HUES48 (cell line): ENCODE results near the gene C19orf53.
A peak's percentile ranks its signal among the peaks of the same experiment; 100 is the strongest.
"Not testable (repeated sequence)": the region's sequence is repeated elsewhere in the genome, so short reads cannot be mapped to it uniquely, and the experiment has no call there.

Experiments
- H3K27ac ChIP-seq: one replicate; pipeline ENCODE4 v1.7.0; 2013; ENCODE audit warnings: low read depth, low read length, inconsistent platforms
- H3K27me3 ChIP-seq: 2 replicates; pipeline ENCODE4 v1.6.1; 2013; ENCODE audit warnings: mild to moderate bottlenecking, low read length; ENCODE audit not compliant: control insufficient read depth, insufficient read depth
- H3K36me3 ChIP-seq: 2 replicates; pipeline ENCODE4 v1.6.1; 2013; ENCODE audit warnings: low read length; ENCODE audit not compliant: control insufficient read depth, insufficient read depth
- H3K4me1 ChIP-seq: 2 replicates; pipeline ENCODE4 v1.6.1; 2013; ENCODE audit warnings: mild to moderate bottlenecking, low read length; ENCODE audit not compliant: control insufficient read depth, insufficient read depth
- H3K4me3 ChIP-seq: 2 replicates; pipeline ENCODE4 v1.5.1; 2013; ENCODE audit warnings: mild to moderate bottlenecking, low read depth, low read length
- H3K9ac ChIP-seq: 2 replicates; pipeline ENCODE4 v1.6.1; 2013; ENCODE audit warnings: mild to moderate bottlenecking, low read depth, low read length, moderate library complexity
- H3K9me3 ChIP-seq: 2 replicates; pipeline ENCODE4 v1.6.1; 2013; ENCODE audit warnings: low read length; ENCODE audit not compliant: control insufficient read depth, insufficient read depth

Gene C19orf53

DNA sequence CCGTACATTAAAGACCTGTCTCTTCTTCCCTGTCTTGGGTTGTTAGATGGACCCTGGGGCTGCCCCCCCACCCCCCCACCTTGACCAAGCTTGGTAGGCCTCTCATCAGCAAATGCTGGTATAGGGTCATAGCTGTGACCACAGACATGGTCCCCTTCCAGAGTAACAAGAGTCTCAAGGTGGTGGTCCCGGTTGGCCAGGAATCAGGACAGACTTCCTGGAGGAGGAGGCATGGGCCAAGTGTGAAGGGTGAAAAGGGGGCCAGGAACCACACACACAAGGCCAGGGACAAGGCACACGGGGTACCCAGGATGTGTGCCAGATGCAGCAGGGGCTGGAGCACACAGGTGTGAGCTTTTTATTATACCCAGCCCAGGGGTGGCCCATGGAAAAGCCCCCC is 11.0 kb upstream of the C19orf53 start:
- Histone ChIP-seq H3K9me3 (no peaks in the 10 kb centered on the region), H3K9ac (no peak overlapping the region), H3K27ac (no peak overlapping the region), H3K4me3 (no peak overlapping the region), H3K36me3 (peaks cover 42% of the 10 kb centered on the region), H3K4me1 (no peaks in the 10 kb centered on the region; the same call in 1 of the 2 replicates), H3K27me3 (no peaks in the 10 kb centered on the region)

DNA sequence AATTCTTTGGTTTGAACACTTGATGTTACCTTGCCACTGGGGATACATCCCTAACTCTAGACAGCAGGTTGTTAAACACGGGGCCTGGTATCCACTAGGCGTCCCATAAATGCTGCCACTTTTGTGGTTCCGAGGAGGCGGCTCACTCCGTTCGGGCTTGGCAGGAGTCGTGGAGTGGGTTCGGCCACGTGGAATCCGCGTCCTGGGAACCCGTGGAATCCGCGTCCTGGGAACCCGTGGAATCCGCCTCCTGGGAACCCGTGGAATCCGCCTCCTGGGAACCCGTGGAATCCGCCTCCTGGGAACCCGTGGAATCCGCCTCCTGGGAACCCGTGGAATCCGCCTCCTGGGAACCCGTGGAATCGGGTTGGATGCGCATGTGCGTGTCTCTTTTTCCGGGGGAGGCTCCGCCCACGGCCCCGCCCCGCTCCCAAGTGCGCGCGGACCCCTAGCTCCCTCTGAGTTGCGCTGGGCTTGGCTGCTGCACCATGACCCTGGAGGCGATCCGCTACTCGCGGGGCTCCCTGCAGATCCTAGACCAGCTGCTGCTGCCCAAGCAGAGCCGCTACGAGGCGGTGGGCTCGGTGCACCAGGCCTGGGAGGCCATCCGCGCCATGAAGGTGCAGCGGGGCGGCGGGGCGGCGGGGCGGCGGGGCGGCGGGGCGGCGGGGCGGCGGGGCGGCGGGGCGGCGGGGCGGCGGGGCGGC is 10.0 kb upstream of the C19orf53 start, which contains the start of gene MRI1:
MRI1 (plus strand) TSS at position 422 of the 707 bp plus-strand sequence; CDS start at position 489, 67 bp downstream.
- Histone ChIP-seq H3K4me3 (peak within 1 kb of the TSS; percentile 73), H3K36me3 (peaks cover 33% of the 10 kb centered on the region), H3K4me1 (no peaks in the 10 kb centered on the region; the same call in 1 of the 2 replicates), H3K27me3 (no peaks in the 10 kb centered on the region), H3K27ac (no peak within 1 kb of the TSS), H3K9ac (peak within 1 kb of the TSS; percentile 25; the same call in 1 of the 2 replicates), H3K9me3 (no peaks in the 10 kb centered on the region)

DNA sequence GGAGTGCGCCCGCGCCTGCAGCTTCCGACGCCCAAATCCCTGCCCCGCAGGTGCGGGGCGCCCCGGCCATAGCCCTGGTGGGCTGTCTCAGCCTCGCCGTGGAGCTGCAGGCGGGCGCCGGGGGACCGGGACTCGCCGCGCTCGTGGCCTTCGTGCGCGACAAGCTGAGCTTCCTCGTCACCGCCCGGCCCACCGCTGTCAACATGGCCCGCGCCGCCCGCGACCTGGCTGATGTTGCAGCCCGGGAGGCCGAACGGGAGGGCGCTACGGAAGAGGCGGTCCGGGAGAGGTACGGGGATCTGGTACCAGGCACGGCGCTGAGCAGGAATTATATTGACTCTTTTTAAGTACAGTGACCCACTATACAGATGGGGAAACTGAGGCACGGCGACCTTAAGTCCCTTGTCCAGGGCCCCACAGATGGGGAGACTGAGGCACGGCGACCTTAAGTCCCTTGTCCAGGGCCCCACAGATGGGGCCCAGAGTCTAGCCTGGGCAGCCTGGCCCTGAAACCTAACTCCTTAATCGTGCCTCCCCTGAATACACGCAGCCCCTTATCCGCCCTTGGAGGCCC is 9.3 kb upstream of the C19orf53 start:
- H3K27ac ChIP-seq: no peak overlapping the region
- H3K9ac ChIP-seq: peak overlapping the region; percentile 1; the same call in 1 of the 2 replicates
- H3K27me3 ChIP-seq: no peaks in the 10 kb centered on the region

DNA sequence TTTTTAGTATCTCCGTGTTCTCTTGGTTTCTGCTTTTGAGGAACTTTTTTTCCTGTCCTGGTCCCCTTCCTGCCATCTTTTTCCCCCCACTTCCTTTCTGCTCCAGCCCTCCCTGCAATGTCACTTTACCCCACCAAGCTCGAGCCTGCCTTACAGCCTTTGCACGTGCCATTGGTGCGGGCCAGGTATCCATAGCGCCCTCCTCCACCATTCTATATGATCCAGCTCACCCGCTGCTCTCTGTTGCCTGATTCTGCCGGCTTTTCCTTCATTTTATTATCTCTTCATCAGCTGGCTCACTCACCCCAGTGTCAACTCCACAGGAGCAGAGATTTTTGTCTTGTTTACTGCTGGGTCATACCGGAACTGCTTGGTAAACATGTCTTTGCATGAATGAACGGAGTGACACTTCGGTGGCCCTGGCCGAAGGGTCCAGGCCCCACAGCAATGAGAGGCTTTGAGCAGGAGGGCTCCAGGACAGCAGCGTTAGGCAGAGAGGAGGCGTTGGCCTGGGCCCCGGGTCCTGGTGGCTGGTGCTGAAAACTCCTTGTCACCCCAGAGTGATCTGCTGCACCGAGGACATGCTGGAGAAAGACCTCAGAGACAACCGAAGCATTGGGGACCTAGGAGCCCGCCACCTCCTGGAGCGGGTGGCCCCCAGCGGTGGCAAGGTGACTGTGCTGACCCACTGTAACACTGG is 8.7 kb upstream of the C19orf53 start:
- H3K27ac ChIP-seq: no peak overlapping the region

More for the DNA sequence above, 9.3 kb upstream of the C19orf53 start:
- no peaks in the 10 kb centered on the region for H3K9me3 ChIP-seq
- H3K4me1 ChIP-seq: no peaks in the 10 kb centered on the region; the same call in 1 of the 2 replicates
- peaks cover 32% of the 10 kb centered on the region for H3K36me3 ChIP-seq
- peak overlapping the region; percentile 73 for H3K4me3 ChIP-seq

DNA sequence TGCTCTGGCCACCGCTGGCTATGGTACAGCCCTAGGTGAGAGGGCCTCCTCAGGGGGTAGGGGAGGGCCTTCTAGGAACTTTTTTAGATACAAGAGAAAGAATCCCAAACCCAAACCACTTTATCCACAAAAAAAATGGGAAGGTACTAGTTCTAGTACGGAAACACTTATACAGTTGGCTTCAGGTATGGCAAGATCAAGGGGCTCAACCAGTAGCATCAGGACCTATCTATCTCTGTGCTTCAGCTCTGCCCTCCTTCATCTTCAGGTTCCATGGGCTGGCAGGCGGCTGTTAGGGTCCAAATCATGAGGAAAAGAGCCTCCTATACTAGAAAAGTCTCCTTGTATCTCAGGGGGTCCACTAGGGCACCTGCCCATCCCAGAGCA is 8.2 kb upstream of the C19orf53 start:
- Histone ChIP-seq H3K4me3 (no peak overlapping the region), H3K36me3 (peaks cover 27% of the 10 kb centered on the region), H3K27ac (no peak overlapping the region)

More for the DNA sequence above, 8.7 kb upstream of the C19orf53 start:
- H3K9me3 ChIP-seq: no peaks in the 10 kb centered on the region
- peak overlapping the region; percentile 73 for H3K4me3 ChIP-seq
- no peaks in the 10 kb centered on the region; the same call in 1 of the 2 replicates for H3K4me1 ChIP-seq
- peaks cover 29% of the 10 kb centered on the region for H3K36me3 ChIP-seq
- no peak overlapping the region for H3K9ac ChIP-seq
- no peaks in the 10 kb centered on the region for H3K27me3 ChIP-seq

DNA sequence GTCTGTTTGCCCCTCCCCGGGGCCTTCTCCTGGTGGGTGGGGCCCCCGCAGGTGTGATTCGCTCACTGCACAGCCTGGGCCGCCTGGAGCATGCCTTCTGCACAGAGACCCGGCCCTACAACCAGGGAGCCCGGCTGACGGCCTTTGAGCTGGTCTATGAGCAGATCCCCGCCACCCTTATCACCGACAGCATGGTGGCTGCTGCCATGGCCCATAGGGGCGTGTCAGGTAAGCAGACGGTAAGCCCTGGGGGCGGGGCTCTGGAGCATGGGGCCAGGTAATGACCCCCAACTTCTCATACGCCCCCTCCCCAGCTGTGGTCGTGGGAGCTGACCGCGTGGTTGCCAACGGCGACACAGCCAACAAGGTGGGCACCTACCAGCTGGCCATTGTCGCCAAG is 5.7 kb upstream of the C19orf53 start:
- no peaks in the 10 kb centered on the region for H3K27me3 ChIP-seq
- H3K4me3 ChIP-seq: no peak overlapping the region
- no peaks in the 10 kb centered on the region; the same call in 1 of the 2 replicates for H3K4me1 ChIP-seq
- H3K9ac ChIP-seq: no peak overlapping the region
- H3K9me3 ChIP-seq: no peaks in the 10 kb centered on the region
- peaks cover 8% of the 10 kb centered on the region; the same call in 1 of the 2 replicates for H3K36me3 ChIP-seq
- H3K27ac ChIP-seq: no peak overlapping the region

More for the DNA sequence above, 8.2 kb upstream of the C19orf53 start:
- Histone ChIP-seq H3K9ac (no peak overlapping the region), H3K9me3 (no peaks in the 10 kb centered on the region), H3K27me3 (no peaks in the 10 kb centered on the region), H3K4me1 (no peaks in the 10 kb centered on the region; the same call in 1 of the 2 replicates)

DNA sequence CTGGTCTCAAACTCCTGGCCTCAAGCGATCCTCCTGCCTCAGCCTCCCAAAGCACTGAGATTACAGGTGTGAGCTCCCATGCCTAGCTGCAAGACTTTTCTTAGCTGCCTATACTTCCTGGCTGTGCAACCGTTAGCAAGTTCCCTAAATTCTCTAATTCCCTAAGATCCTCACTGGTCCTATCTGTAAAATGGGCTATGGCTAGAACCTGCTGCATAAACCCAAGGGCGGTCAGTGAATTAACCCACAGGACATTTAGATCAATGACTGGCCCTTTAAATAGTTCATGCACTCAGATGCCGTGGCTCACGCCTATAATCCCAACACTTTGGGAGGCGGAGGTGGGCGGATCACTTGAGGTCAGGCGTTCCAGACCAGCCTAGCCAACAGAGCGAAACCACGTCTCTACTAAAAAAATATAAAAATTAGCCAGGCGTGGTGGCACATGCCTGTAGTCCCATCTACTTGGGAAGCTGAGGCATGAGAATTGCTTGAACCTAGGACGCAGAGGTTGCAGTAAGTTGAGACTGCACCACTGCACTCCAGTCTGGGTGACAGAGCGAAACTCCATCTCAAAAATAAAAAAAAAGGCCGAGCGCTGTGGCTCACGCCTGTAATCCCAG is 4.1 kb upstream of the C19orf53 start:
- Histone ChIP-seq H3K4me1 (no peaks in the 10 kb centered on the region; the same call in 1 of the 2 replicates), H3K27ac (no peak overlapping the region), H3K27me3 (no peaks in the 10 kb centered on the region), H3K4me3 (no peak overlapping the region), H3K9me3 (no peaks in the 10 kb centered on the region), H3K9ac (no peak overlapping the region), H3K36me3 (peaks cover 8% of the 10 kb centered on the region; the same call in 1 of the 2 replicates)

DNA sequence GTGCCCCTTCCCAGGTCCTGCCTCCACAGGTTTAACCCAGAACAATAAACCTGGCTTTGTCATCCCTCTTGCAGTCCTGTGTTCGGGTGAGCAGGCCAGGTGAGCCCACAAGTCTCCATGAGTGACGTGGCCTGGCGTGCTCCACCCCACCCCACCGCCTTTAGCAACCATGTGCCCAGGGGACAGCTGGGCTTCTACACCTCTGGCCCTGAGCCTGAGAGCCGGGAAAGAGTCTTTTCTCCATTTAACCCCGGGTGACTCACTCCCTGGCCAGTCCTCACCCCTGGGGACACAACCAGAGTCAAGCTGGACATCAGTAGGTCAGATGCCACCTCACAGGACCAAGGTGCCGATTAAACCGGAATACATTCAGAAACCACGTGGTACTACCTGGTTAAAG is 4.1 kb downstream of the C19orf53 start:
- Histone ChIP-seq H3K36me3 (peaks cover 30% of the 10 kb centered on the region), H3K9me3 (no peaks in the 10 kb centered on the region), H3K9ac (no peak overlapping the region), H3K4me3 (no peak overlapping the region), H3K27me3 (no peaks in the 10 kb centered on the region), H3K27ac (no peak overlapping the region), H3K4me1 (peaks cover 3% of the 10 kb centered on the region; the same call in 1 of the 2 replicates)

DNA sequence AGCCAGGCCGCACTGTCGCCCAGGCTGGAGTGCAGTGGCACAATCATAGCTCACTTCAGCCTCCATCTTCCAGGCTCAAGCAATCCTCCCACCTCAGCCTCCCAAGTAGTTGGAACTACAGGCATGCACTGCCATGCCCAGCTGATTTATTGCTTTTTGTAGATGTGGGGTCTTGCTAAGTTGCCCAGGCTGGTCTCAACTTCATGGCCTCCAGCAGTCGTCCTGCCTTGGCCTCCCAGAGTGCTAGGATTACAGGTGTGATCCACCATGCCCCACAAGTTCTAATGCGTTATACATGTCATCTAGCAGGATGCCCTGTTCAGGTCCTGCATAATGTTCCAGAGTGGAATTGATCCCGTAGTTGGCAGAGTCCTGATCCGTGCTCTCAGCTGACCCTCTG is 4.6 kb downstream of the C19orf53 start:
- Histone ChIP-seq H3K27me3 (no peaks in the 10 kb centered on the region), H3K27ac (no peak overlapping the region), H3K4me1 (peaks cover 3% of the 10 kb centered on the region; the same call in 1 of the 2 replicates), H3K9me3 (no peaks in the 10 kb centered on the region), H3K4me3 (no peak overlapping the region), H3K36me3 (peaks cover 30% of the 10 kb centered on the region), H3K9ac (no peak overlapping the region)

DNA sequence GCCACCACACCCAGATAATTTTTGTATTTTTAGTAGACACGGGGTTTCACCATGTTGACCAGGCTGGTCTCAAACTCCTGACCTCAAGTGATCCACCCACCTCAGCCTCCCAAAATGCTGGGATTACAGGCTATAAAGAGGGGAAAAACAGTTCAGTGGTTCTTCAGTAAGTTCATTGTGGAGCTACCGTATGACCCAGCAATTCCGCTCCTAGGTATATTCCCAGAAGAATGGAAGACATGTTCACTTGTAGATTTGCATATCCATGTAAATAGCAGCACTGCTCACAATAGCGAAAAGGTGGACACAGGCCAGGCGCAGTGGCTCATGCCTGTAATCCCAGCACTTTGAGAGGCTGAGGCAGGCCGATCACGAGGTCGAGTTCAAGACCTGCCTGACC is 5.5 kb downstream of the C19orf53 start:
- not testable (repeated sequence) for H3K4me3 ChIP-seq, H3K9ac ChIP-seq, H3K4me1 ChIP-seq, H3K9me3 ChIP-seq, H3K27me3 ChIP-seq, H3K27ac ChIP-seq
- H3K36me3 ChIP-seq: peaks cover 30% of the 10 kb centered on the region
